Stimulated activated naive B cell treated with anti-CD40 and anti-IgM and Interleukin-4, amounts not matched to agents 10 μg/mL and 1 μg/mL and 100 μg/mL, for 72 hours (primary cell): ENCODE measurements around the gene ZNF446.
"Not testable (repeated sequence)": the region's sequence is repeated elsewhere in the genome, so short reads cannot be mapped to it uniquely, and the experiment has no call there.

ENCODE experiments used
- ATAC-seq, 2 donors: fragments of 150-1000 bp; cut with Tn5 transposase; replicated peaks; 2 replicates each; pipeline ENCODE4 v1.10.0; 2021; ENCODE audit warnings: moderate library complexity in 1 of 2
- DNase-seq: peaks from one replicate; pipeline ENCODE4 v3.0.0; 2021
- H3K27ac Mint-ChIP-seq: one replicate; pipeline ENCODE4 v1.8.0; 2022; ENCODE audit warnings: mild to moderate bottlenecking, mixed read lengths
- H3K27me3 Mint-ChIP-seq, 2 donors: one replicate each; pipeline ENCODE4 v1.8.0; 2022; ENCODE audit warnings: mixed read lengths in 2 of 2
- H3K36me3 Mint-ChIP-seq, 2 donors: one replicate each; pipeline ENCODE4 v1.8.0; 2022; ENCODE audit warnings: mixed read lengths in 2 of 2, mild to moderate bottlenecking in 1 of 2
- H3K4me1 Mint-ChIP-seq, 2 donors: one replicate each; pipeline ENCODE4 v1.8.0; 2022; ENCODE audit warnings: mixed read lengths in 2 of 2, mild to moderate bottlenecking in 1 of 2
- H3K4me3 Mint-ChIP-seq, 2 donors: one replicate each; pipeline ENCODE4 v1.8.0; 2022; ENCODE audit warnings: mild to moderate bottlenecking in 2 of 2, mixed read lengths in 2 of 2, moderate library complexity in 1 of 2
- H3K9me3 Mint-ChIP-seq, 2 donors: one replicate each; pipeline ENCODE4 v1.8.0; 2022; ENCODE audit warnings: mixed read lengths in 2 of 2, mild to moderate bottlenecking in 1 of 2

The ZNF446 gene

DNA sequence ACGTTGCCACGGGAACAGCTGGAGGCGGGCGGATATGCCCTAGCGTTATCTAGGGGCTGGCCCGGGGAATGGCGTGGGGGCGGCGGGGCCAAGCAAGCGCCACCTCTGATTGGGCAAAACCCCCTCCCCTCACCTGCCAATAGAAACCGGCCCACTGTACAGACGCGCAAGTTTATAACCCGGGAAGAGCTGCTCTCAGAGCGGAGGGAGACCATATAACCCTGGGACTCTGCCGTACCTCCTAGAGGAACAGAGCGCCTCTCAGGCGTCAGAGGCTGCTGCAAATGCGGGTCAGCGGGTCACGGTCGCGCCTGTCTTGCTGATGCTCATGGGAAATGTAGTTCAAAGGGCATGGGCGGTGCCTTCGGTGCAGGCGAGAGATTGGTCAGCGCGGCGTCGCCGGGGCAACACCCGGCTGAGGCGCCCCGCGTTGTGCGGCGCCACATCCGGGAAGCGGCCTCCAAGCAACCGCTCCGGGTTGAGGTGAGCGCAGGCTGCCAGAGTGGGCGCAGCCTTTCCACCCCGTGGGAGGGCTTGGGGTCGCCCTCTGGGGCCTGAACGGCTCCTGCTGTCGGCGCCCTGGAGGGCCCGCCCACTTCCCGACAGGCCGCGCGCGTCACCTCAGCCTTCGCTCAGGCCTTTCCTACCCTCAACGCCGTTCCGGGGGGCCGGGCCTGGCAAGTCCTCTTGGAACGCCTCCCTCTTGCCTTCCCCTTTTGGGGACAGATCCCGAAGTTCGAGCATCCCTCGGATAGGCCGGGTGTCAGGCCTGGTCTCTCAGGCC is at the start of gene ZNF446:
Gene ZNF446, plus strand, starts transcription at position 639 of the 784 bp plus-strand sequence. CDS start 867 bp downstream, outside the sequence.
- Mint-ChIP-seq H3K27ac (peak within 1 kb of the TSS; percentile 99), H3K27me3 (no peaks in the 10 kb centered on the region), H3K4me1 (peaks cover 25 to 48% of the 10 kb centered on the region in 2 donors), H3K9me3 (no peaks in the 10 kb centered on the region), H3K4me3 (peak within 1 kb of the TSS; percentile 93 to 98), H3K36me3 (peaks cover 25 to 38% of the 10 kb centered on the region in 2 donors)
- DNase-seq (peak; percentile 95), ATAC-seq (peak; percentile 88 to 91)

DNA sequence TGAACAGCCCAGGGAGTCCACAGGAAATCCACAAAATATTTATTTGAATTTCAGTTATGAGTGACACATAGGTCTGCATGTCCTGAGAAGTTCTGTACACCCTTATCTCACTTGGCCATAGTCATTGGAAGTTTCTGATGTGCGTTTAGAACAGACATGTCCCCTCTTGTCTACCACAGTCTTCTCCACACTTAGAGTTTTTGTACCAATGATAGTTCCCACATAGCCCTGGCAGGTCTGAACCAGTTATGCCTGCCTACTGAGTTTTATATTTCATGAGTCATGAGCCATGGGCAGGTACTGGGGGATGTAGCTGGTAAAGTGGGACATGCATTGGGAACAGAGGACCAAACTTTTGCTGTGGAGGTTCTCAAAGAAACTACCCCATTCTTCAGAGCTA is 47.5 kb upstream of the ZNF446 start:
- Mint-ChIP-seq H3K9me3 (peaks cover 25 to 32% of the 10 kb centered on the region in 2 donors), H3K27me3 (no peaks in the 10 kb centered on the region), H3K4me3 (no peak overlapping the region), H3K27ac (no peak overlapping the region), H3K36me3 (peaks cover 46 to 71% of the 10 kb centered on the region in 2 donors), H3K4me1 (no peaks in the 10 kb centered on the region)
- DNase-seq (no peak), ATAC-seq (no peak)

DNA sequence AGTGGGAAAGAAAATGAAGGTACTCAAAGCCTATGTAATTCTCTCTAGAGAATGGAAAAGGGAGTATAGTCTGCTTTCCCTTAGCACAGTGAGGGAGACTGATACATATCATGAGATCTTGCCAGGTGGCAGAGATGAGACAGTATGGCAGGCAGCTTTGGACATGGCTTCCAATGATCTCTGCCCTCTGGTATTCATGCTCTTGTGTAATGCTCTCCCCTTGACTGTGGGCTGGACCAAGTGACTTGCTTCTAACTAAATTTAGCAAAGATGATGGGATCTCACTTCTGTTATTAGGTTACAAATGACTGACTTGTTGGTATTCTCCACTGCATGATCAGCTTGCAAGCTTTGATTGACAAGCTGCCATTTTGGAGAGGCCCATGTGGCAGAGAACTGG is 46.4 kb upstream of the ZNF446 start:
- ATAC-seq = peak in 1 of 2 donors; percentile 27
- Mint-ChIP-seq H3K9me3 (peaks cover 25 to 32% of the 10 kb centered on the region in 2 donors), H3K4me3 (no peak overlapping the region), H3K4me1 (no peaks in the 10 kb centered on the region), H3K27ac (no peak overlapping the region), H3K36me3 (peaks cover 58 to 75% of the 10 kb centered on the region in 2 donors), H3K27me3 (no peaks in the 10 kb centered on the region)
- no peak for DNase-seq

DNA sequence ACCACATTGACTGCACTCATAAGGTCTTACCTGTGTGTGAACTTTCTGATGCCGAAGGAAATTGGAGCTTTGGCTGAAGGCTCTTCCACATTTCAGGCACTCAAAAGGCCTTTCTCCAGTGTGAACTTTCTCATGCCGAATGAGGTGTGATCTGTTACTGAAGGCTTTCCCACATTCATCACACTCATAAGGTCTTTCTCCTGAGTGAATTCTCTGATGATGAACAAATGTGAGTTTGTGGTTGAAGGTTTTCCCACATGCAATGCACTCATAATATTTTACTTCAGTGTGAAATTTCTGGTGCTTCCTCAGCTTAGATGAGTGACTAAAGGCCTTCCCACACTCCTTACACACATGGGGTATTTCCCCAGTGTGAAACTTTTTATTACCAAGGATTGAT is 41.9 kb upstream of the ZNF446 start:
- H3K27me3 Mint-ChIP-seq = no peaks in the 10 kb centered on the region
- DNase-seq = no peak
- peaks cover 82 to 95% of the 10 kb centered on the region in 2 donors for H3K36me3 Mint-ChIP-seq
- H3K4me3 Mint-ChIP-seq = no peak overlapping the region
- peaks cover 32 to 37% of the 10 kb centered on the region in 2 donors for H3K9me3 Mint-ChIP-seq
- no peak for ATAC-seq
- H3K27ac Mint-ChIP-seq = peak overlapping the region; percentile 25
- H3K4me1 Mint-ChIP-seq = peaks cover 13 to 20% of the 10 kb centered on the region in 2 donors

DNA sequence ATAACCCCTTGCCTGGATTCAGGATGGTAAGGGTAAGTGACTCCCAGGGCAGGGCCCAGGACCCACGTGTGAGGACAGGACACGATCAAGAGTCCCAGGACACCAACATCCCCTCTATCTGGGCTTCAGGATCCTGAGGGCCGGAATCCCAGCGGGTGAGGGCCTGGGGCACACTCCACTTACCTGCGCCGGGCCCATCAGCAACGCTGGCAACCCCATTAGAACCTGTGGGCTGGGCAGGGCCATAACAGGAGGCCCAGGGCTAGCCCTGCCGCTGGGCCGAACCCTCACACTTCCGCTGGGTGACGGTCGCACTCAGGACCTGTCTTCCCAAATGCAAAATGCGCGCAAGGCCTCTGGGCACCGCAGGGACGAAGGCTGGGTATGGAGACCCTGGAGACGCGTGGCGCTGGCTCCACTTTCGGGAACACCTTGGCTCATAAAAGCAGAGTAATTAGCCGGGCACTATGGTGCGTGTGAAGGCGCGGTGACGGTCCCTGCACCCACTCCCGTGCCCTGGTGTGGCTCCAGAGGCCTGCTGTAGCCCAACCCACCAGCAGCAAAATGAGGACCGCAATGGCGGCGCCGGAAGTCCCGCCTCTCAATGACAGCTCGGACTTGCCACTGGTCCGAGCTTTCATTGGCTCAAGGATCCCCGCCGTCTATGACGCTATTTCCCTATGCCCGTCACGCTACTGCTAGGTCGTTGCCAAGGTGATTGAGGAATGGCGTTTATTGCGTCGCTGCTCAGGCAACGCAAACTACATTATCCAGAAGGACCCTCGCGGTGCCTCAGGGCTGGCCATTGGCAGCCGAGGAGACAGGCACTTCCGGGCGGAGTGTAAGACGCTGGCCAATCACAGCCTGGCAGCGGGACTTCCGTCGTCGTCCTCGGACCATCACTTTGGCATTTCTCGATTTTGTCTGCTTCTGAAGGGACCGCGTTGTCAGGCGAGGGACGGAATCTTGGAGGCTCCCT is 36.3 kb upstream of the ZNF446 start, which contains the start of gene ZNF132:
Gene ZNF132, minus strand, starts transcription at position 578 of the 979 bp plus-strand sequence. Its CDS starts 332 bp downstream, at position 246.
- Mint-ChIP-seq H3K36me3 (peaks cover 54 to 63% of the 10 kb centered on the region in 2 donors), H3K4me3 (peak within 1 kb of the TSS; percentile 93 to 99), H3K4me1 (peaks cover 32 to 44% of the 10 kb centered on the region in 2 donors), H3K27ac (peak within 1 kb of the TSS; percentile 99), H3K27me3 (peaks cover 0 to 10% of the 10 kb centered on the region in 2 donors), H3K9me3 (peaks cover 36 to 38% of the 10 kb centered on the region in 2 donors)
- ATAC-seq = peak; percentile 98 to 99
- peak; percentile 97 for DNase-seq

DNA sequence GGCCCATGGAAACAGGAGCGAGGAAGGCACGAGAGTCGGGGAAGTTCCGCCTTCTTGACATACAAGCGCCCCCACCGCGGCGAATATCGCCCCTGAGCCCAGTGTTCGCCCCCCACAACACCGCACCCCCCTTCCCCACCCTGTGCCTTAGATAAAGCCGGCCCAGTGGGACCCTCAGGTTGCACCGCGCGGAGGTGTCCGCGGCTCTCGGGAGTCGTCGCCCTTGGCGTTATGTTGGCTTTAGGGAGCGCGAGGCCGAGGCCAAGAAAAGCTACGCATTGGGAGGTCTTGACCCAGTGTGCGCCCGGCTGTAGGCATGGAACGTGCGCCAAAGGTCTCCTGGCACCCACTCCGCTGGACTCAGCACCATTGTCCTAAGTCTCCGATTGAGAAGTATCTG is 35.6 kb upstream of the ZNF446 start:
- Mint-ChIP-seq H3K4me1 (peaks cover 32 to 44% of the 10 kb centered on the region in 2 donors), H3K36me3 (peaks cover 47 to 56% of the 10 kb centered on the region in 2 donors), H3K4me3 (peak overlapping the region; percentile 93 to 99), H3K9me3 (peaks cover 35 to 38% of the 10 kb centered on the region in 2 donors), H3K27ac (peak overlapping the region; percentile 99), H3K27me3 (peaks cover 0 to 10% of the 10 kb centered on the region in 2 donors)
- ATAC-seq = no peak
- DNase-seq = no peak

DNA sequence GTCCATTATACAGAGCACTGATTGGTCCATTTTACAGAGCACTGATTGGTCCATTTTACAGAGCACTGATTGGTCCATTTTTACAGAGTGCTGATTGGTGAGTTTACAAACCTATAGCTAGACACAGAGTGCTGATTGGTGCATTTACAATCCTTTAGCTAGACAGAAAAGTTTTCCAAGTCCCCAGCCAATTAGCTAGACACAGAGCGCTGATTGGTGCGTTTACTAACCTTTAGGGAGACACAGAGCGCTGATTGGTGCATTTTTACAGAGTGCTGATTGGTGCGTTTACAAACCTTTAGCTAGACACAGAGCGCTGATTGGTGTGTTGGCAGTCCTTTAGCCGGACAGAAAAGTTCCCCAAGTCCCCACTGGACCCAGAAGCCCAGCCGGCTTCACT is 33.2 kb upstream of the ZNF446 start:
- peaks cover 25 to 35% of the 10 kb centered on the region in 2 donors for H3K36me3 Mint-ChIP-seq
- not testable (repeated sequence) for ATAC-seq, H3K4me3 Mint-ChIP-seq, DNase-seq, H3K27ac Mint-ChIP-seq
- H3K4me1 Mint-ChIP-seq = peaks cover 25 to 36% of the 10 kb centered on the region in 2 donors
- peaks cover 8 to 21% of the 10 kb centered on the region in 2 donors for H3K27me3 Mint-ChIP-seq
- H3K9me3 Mint-ChIP-seq = peaks cover 26 to 27% of the 10 kb centered on the region in 2 donors

DNA sequence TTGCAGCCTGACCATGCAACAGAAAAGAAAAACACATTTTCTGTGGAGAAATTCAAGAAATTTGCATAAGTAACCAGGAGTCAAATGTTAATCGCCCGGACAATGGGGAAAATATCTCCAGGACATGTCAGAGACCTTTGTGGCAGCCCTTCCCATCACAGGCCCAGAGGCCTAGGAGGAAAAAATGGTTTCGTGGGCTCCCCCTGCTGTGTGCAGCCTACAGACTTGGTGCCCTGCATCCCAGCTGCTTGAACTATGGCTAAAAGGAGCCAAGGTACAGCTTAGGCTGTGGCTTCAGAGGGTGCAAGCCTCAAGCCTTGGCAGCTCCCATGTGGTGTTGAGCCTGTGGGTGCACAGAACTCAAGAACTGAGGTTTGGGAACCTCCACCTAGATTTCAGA is 27.3 kb upstream of the ZNF446 start:
- ATAC-seq, H3K4me3 Mint-ChIP-seq, DNase-seq, H3K9me3 Mint-ChIP-seq, H3K27ac Mint-ChIP-seq: not testable (repeated sequence)
- Mint-ChIP-seq H3K4me1 (peaks cover 20% of the 10 kb centered on the region in 2 donors), H3K36me3 (peaks cover 10 to 20% of the 10 kb centered on the region in 2 donors), H3K27me3 (peaks cover 12 to 26% of the 10 kb centered on the region in 2 donors)

DNA sequence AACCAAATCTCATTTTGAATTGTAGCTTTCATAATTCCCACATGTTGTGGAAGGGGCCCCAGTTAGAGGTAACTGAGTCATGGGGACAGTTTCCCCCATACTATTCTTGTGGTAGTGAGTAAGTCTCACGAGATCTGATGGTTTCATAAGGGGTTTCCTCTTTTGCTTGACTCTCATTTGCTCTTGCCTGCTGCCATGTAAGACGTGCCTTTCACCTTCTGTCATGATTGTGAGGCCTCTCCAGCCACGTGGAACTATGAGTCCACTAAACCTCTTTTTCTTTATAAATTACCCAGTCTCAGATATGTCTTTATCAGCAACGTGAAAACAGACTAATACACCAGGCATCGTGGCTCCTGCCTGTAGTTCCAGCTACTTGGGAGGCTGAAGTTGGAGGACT is 26.2 kb upstream of the ZNF446 start:
- Mint-ChIP-seq H3K4me1 (peaks cover 23 to 27% of the 10 kb centered on the region in 2 donors), H3K36me3 (peaks cover 19 to 30% of the 10 kb centered on the region in 2 donors), H3K27me3 (peaks cover 12 to 16% of the 10 kb centered on the region in 2 donors)
- DNase-seq, H3K27ac Mint-ChIP-seq, H3K4me3 Mint-ChIP-seq, H3K9me3 Mint-ChIP-seq, ATAC-seq: not testable (repeated sequence)

DNA sequence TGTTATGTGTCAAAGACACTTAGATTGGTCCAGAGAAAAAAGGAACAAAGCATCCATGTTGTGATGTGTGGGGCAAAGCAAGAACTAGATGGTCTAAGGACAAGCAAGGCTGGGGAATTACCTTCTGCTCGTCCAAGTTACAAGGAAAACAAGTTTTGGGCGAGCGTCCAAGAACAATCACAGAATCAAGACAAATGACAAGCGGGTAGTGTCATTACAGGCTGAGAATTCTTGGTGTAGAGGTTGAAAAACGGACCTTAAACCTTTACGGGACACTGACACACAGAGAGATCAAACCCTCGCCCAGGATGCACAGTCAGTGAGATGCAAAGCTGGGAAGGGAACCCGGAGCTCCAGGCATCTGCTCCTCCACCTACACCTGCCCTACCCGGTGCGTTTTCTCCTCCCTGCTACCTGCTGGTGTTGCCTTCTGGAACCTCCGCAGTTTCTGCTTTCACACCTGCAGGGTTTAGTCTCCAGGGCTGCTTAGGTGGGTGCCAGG is 25.2 kb upstream of the ZNF446 start:
- Mint-ChIP-seq H3K27me3 (peaks cover 12 to 16% of the 10 kb centered on the region in 2 donors), H3K27ac (peak overlapping the region; percentile 86), H3K36me3 (peaks cover 24 to 35% of the 10 kb centered on the region in 2 donors), H3K4me1 (peaks cover 23 to 27% of the 10 kb centered on the region in 2 donors), H3K4me3 (peak overlapping the region; percentile 90 to 95), H3K9me3 (peaks cover 7% of the 10 kb centered on the region in 2 donors)
- DNase-seq (no peak), ATAC-seq (peak; percentile 18 to 21)

DNA sequence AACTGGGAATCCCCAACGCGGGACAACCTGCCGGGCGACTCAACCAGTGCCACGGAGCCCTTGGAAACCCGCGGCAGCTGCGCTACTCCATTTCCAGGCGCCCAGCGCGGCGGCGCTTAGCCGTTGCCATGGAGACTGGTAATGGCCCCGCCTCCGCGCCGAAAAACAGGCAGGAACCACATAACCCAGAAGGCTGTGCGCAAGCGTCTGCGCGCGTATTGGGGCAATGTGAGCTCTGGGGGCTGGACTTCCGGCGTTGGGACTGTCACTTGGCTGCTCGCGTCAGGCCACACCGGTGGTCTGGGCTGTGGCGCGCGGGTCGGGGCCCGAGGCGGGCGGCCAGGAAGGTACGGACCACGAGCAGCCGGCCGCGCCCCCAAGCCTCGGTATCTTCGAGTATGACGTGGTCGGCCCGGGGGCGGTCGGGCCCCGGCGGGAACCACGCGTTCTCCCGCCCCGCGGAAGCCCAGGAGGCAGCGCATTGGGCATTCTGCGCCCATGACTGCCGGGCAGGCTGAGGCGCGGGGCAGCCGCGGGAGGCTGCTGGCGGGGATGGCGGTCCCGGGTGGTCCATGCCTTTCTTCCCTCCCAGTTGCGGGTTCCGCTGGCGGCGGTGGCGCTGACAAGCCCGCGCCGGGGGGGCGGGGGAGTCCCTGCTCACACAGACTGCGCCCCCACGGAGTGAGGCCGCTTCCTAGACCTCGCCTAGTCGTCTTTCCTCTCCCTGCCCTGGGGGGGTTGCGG is 24.6 kb upstream of the ZNF446 start, which contains the start of gene ZNF324B:
Gene ZNF324B, plus strand, starts transcription at position 265 of the 744 bp plus-strand sequence. CDS start 2,080 bp downstream, outside the sequence.
- Mint-ChIP-seq H3K4me3 (peak within 1 kb of the TSS; percentile 90 to 95), H3K36me3 (peaks cover 28 to 40% of the 10 kb centered on the region in 2 donors), H3K27ac (peak within 1 kb of the TSS; percentile 86), H3K27me3 (peaks cover 12 to 15% of the 10 kb centered on the region in 2 donors), H3K9me3 (peaks cover 7% of the 10 kb centered on the region in 2 donors), H3K4me1 (peaks cover 23 to 27% of the 10 kb centered on the region in 2 donors)
- ATAC-seq = peak; percentile 98 to 99
- peak; percentile 94 for DNase-seq

DNA sequence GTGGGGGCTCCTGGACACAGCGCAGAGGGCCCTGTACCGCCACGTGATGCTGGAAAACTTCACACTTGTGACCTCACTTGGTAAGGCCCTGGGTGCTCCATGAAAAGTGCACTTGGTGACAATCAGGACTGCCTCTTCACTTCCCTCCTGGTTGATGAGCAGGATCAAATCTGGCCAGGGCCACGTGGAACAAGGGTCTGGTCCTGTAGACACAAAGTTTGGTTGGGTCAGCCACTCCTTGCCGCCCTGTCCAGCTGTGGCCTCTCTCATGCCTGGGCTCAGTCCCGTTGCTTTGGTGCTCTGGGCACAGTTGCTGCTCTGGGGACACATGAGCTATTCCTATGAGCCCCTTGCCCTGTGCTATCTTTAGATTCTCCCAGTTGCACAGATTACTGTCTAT is 22.4 kb upstream of the ZNF446 start:
- H3K9me3 Mint-ChIP-seq = peaks cover 0 to 2% of the 10 kb centered on the region in 2 donors
- H3K36me3 Mint-ChIP-seq = peaks cover 37 to 50% of the 10 kb centered on the region in 2 donors
- peaks cover 23 to 27% of the 10 kb centered on the region in 2 donors for H3K4me1 Mint-ChIP-seq
- H3K27me3 Mint-ChIP-seq = no peaks in the 10 kb centered on the region
- no peak for ATAC-seq
- no peak overlapping the region for H3K27ac Mint-ChIP-seq
- DNase-seq = no peak
- peak overlapping the region in 1 of 2 donors; percentile 10 for H3K4me3 Mint-ChIP-seq

DNA sequence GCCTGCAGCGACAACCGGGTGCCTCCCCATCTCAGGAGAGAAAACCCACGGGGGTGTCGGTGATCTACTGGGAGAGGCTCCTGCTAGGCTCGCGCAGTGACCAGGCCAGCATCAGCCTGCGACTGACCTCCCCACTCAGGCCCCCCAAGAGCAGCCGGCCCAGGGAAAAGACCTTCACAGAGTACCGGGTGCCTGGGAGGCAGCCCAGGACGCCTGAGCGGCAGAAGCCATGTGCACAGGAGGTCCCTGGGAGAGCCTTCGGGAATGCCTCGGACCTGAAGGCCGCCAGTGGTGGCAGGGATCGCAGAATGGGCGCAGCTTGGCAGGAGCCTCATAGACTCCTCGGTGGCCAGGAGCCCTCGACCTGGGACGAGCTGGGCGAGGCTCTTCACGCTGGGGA is 20.8 kb upstream of the ZNF446 start:
- H3K36me3 Mint-ChIP-seq = peaks cover 38 to 58% of the 10 kb centered on the region in 2 donors
- DNase-seq = no peak

More for the DNA sequence above, 20.8 kb upstream of the ZNF446 start:
- H3K27ac Mint-ChIP-seq = no peak overlapping the region
- H3K27me3 Mint-ChIP-seq = no peaks in the 10 kb centered on the region
- H3K9me3 Mint-ChIP-seq = no peaks in the 10 kb centered on the region
- ATAC-seq = no peak
- H3K4me1 Mint-ChIP-seq = peaks cover 23 to 27% of the 10 kb centered on the region in 2 donors
- H3K4me3 Mint-ChIP-seq = no peak overlapping the region
